GM21825 (cell line): ENCODE data around the gene PAM16.
"Not testable (repeated sequence)": the region's sequence is repeated elsewhere in the genome, so short reads cannot be mapped to it uniquely, and the experiment has no call there.

ENCODE experiments used
- ATAC-seq: cut with Tn5 transposase; IDR thresholded peaks from one replicate; pipeline ENCODE4 v1.9.1; 2021; ENCODE audit warnings: mild to moderate bottlenecking, moderate library complexity; ENCODE audit not compliant: unreplicated experiment

PAM16 gene

GRCh38 chr16:4337540-4338088, 13.5 kb downstream of the PAM16 start:
- ATAC-seq: no peak

- ATAC-seq: no peak
Observed at GRCh38 chr16:4336701-4337539, 14.2 kb downstream of the PAM16 start.

GRCh38 chr16:4334724-4335495, 16.2 kb downstream of the PAM16 start:
- ATAC-seq: no peak

- not testable (repeated sequence) for ATAC-seq
Observed at GRCh38 chr16:4333714-4334113, 17.4 kb downstream of the PAM16 start.

- ATAC-seq: no peak
Observed at GRCh38 chr16:4333308-4333638, 17.8 kb downstream of the PAM16 start.

- no peak for ATAC-seq
Observed at GRCh38 chr16:4332623-4333307, 18.4 kb downstream of the PAM16 start.

- no peak for ATAC-seq
Observed at GRCh38 chr16:4332083-4332482, 19.0 kb downstream of the PAM16 start.

- ATAC-seq: no peak
Observed at GRCh38 chr16:4330277-4330874, 20.7 kb downstream of the PAM16 start.

GRCh38 chr16:4328782-4329775, 22.0 kb downstream of the PAM16 start:
- no peak for ATAC-seq

- no peak for ATAC-seq
Observed at GRCh38 chr16:4328046-4328781, 22.9 kb downstream of the PAM16 start.

GRCh38 chr16:4327386-4328045, 23.6 kb downstream of the PAM16 start:
- ATAC-seq: no peak

GRCh38 chr16:4325253-4325758, 25.8 kb downstream of the PAM16 start:
- no peak for ATAC-seq

- no peak for ATAC-seq
Observed at GRCh38 chr16:4324492-4325252, 26.4 kb downstream of the PAM16 start.

GRCh38 chr16:4323845-4324488, 27.2 kb downstream of the PAM16 start:
- ATAC-seq: no peak

GRCh38 chr16:4323071-4323844, 27.9 kb downstream of the PAM16 start:
- no peak for ATAC-seq
